NOMO-1 (cell line): Measurements from ENCODE around the gene NCBP3.
"Not testable (repeated sequence)": the region's sequence is repeated elsewhere in the genome, so short reads cannot be mapped to it uniquely, and the experiment has no call there.

ENCODE experiments used
- DNase-seq, 2 experiments: peaks; one replicate each; lab custom pipeline; 2025; ENCODE audit not compliant: unreplicated experiment in 2 of 2; lab: John Stamatoyannopoulos, UW

The NCBP3 gene

DNA sequence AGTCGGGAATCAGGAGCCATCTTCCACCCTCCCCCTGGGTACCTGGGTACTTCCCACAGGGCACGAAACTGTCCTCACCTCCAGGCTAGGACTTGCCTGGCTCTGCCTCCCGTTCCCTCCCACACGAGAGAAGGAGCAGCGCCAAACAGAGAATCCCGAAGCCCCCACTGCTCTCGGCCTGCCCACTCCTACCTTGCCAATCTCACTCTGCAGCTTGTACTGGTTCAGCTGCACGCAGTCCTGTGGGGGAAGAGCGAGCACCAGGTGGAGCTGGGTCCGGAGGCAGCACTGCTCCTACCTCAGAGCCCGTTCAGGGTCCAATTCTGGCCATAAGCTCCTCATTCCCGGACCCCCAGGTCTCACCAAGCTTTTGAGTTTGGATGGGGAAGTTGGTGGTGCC is 38.1 kb upstream of the NCBP3 start:
- DNase-seq = no peak

DNA sequence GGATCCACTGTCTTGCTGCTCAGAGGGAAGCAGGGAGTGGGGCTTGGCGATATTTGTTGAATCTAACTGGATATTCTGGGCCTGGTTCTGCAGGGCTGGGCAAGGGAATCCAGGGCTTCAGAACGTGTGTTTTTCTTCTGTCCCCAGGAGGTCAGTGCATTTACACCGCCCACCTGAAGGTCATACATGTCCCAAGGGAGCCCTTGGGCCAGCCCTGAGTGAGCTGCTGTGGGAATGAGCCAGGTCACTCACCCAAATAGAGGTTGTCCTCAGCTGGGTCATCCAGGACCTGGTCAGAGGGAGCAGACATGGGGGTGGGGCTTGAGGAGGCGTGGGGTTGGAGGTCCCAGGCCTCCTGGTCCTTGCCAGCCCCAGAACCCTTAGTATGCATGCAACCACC is 36.2 kb upstream of the NCBP3 start:
- no peak for DNase-seq

DNA sequence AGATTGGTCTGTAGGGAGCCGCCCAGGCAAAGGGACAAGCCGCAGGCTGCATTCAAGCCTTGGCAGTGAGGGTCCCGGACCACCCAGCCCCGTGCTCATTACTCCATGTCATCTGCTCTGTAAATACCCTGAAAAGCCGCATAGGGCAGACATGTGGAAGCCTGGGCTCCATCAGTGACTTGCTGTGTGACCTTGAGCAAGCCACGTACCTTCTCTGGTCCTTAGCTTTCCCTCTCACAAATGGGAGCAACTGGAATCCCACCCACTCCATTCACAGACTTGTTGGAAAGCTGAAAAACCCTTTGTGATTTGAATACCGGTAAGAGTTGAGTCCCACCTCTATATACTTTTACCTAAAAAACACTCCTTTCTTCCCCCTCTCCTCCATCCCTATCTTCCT is 34.9 kb upstream of the NCBP3 start:
- no peak for DNase-seq

DNA sequence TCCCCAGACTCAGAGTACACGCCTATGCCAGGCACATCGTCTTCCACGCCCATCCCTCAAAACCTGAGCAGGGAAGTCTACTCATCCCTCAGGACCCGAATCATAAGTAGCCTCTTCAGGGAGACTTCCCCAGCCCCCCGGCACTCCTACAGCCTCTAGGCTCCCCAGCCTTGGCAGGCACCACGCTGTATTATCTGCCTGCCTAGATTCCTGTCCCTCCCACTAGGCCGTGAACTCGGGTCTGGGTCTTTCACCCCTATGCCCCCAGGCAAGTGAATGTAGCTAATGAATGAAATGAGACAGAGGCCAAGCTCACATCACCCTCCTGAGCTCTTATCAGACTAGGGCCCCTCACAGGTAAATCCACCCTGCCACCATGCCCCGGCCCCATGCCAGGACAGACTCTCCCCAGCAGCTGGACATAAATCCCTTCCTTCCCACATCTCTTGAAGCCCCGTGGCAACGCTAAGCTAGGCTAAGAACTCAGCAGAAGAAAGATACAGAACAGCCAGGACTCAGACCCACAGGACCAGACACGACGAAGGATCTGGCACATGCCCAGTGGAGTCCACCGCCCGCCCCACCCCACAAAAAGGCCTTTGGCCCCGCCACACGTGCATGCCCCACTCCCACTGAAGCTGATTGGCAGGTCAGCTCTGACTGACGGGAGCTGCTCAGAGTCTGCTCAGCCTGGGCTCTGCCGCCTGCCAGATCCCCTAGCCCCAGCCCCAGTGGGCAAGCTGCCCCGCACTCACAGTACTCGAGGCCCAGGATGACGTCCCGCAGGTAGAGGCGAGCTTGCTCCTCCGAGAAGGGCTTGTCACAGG is 33.8 kb upstream of the NCBP3 start:
- no peak for DNase-seq

- no peak for DNase-seq
Measured at GRCh38 chr17:3879186-3879585, 33.1 kb upstream of the NCBP3 start.

GRCh38 chr17:3877220-3877619 is 31.2 kb upstream of the NCBP3 start:
- DNase-seq = no peak

DNA sequence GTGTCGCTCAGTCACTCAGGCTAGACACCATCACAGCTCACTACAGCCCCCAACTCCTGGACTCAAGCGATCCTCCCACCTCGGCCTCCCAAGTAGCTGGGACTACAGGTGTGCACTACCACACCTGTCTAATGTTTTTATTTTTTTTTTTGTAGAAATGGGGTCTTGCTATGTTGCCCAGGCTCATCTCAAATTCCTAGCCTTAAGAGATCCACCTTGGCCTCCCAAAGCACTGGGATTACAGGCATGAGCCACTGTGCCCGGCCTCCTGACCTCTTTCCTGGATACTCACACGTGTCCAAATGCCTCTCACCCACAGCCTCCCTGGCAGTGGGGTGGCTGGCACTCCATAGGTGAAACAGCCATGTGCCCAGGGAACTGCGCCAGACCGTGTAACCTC is 29.3 kb upstream of the NCBP3 start:
- no peak for DNase-seq

DNA sequence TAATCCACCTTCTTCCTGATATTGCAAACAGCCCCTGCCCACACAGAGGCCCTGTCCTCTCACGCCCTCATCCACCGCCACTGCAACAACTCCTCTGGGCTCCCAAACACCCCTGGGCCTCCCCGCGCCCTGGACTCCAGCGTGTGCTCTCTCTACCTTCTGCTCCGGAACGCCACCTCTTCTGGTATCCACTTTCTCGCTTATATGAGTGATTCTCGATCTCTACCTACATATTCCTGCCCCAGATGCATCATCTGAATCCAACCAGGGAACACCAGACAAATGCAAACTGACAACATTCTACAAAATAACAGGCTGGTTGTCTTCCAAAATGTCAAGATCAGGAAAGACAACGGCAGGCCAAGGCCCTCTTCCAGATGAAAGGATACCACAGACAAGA is 27.8 kb upstream of the NCBP3 start:
- no peak for DNase-seq

DNA sequence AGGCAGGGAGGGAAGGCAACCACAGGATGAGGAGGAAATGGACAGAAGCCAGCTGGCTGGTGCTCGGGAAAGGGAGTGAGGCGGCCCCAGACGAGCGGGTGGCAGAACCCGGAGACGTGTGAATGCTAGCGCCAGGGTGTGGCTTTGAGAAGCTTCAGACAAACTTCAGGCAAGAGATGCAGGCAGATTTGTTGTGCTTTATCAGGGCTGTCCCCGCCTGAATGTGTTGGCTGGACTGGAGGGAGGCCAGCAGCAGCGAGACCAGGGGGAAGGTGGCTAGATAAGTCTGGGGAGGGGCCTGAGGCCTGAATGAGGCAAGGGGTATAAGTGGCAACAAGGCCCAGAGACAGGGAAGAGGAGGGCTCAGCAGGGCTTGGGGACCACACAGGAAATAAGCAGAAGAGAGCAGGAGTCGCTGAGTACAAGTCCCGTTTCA is 24.8 kb upstream of the NCBP3 start:
- DNase-seq = no peak

DNA sequence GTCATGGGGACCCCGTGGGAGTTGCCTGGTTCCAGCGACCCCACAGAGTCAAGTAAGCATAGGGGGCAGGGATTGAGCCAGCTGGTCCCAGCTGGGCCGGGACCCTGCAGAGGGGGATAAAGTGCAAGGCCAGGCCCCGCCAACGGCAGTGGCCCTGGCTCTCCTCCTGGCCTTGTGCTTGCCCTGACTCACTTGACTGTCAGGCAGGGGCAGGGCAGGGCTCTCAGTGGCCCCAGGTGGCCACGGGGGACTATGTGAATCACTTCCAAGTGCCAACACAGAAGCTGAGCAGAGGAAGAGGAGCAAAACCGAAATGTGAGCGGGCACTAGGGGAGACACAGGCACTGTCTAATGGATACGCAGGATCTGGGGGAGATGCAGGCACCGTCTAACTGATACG is 21.6 kb upstream of the NCBP3 start:
- no peak for DNase-seq

GRCh38 chr17:3867106-3867505 is 21.1 kb upstream of the NCBP3 start:
- no peak for DNase-seq

DNA sequence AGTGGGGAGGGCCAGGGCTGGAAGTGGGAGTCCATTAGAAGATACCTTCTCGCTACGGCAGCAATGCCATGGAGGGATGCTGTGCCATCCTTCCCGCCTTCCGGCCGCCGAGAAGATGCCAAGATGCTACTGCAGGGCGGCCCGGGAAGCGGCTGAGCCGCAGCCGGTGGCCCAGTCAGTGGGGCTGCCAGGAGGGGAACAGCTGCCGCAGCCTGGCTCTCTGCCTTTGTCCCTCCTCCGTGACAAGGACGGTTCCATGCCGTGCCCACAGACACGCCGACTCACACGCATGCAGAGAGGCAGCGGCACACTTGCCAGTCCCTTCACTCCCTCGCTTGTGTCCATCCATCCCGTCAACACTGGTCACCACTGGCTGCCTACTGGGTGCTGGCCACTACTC is 20.2 kb upstream of the NCBP3 start:
- DNase-seq = no peak

DNA sequence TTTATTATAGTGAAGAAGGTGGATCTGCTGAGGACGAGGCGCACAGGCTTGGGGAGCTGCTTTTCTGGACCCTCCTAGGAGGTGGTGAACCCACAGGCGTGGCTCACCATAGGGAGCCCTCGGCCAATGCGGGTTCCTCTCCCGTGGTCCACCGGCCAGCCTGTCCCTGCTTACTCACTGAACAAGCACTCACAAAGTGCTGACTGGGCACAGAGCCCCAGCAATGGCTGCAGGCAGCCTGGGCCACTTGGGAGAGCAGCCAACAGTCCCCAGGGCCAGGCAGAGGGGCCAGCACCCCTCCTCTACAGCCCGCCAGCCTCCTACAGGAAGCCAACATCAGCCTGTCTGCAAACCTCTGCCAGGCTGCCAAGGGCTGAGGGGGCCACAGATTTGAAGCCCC is 19.1 kb upstream of the NCBP3 start:
- DNase-seq = no peak

DNA sequence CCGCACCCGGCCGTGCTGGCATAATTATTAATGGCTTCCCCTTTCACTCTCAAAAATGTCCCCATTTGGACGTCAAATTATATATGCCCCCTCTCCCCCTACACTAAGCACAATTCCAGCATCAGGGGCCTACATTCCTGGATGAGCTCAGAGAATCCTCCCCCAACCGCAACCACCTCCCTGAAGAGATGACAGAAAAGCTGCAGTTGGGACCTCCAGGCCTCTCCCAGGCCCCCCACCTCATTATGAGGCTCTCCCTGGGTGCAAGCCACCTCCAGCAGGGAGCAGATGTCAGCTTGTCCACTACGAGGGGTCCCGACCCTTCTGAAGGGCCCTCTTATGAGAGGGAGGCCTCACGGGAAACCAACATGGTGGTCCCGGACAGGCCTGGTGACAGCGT is 18.5 kb upstream of the NCBP3 start:
- no peak for DNase-seq

GRCh38 chr17:3861761-3862681 is 16.0 kb upstream of the NCBP3 start:
- DNase-seq = no peak

- DNase-seq = no peak
Measured at GRCh38 chr17:3860939-3861700, 15.1 kb upstream of the NCBP3 start.

DNA sequence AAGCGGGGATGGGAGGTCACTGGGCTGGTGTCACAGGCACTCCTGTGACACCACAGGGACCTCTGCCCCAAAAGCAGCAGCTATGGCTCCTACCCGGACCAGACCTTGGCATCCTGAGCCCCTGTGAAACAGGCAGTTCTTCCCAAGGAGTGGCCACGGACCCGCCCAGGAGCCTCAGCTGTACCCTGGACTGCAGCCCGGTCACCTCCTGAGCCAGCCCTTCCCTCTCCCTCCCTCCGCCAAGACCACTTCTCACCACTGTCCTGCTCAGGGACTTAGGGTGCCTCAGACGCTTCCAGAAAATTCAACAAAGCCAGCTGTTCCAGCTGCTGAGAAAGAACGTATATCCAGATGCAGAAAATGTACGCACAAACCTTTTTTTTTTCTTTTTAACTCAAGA is 13.9 kb upstream of the NCBP3 start:
- no peak for DNase-seq

DNA sequence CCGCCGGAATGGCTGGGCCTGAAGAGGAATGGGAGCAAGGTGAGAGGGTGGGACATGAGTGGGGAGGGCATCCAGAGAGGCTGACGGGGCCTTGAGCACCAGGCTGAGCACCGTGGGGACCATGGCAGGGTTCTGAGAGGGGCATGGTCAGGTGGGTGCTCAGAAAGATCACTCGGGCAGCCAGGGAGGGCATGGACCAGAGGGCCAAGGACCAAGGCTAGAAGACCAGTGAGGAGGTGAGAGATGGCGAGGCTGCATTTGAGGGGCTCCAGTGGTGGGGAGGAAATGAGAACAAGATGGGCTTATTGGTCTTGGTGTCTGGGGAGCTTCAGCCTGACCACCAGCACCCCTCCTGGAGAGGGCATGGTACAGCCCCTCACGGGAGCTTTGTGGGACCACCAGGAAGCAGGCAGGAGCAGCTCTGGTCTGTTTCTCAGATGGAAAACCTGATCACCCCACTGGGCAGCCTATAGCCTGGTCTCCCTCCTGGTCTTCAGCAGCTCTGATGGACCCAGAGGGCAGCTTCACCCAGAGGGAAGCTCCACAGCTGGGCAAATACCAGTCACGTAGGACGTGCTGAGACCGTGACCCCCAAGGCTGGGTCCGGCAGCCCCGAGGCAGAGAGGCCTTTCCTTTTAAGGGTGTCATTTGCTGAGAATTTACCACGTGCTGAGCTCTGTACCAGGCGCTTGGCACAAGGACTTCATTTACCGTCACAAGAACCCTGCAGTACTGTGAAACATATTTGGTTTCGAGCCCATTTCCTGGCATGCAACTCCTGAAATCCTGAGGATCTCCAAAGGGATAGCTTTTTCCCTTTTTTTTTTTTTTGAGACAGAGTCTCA is 11.4 kb upstream of the NCBP3 start:
- DNase-seq = no peak

DNA sequence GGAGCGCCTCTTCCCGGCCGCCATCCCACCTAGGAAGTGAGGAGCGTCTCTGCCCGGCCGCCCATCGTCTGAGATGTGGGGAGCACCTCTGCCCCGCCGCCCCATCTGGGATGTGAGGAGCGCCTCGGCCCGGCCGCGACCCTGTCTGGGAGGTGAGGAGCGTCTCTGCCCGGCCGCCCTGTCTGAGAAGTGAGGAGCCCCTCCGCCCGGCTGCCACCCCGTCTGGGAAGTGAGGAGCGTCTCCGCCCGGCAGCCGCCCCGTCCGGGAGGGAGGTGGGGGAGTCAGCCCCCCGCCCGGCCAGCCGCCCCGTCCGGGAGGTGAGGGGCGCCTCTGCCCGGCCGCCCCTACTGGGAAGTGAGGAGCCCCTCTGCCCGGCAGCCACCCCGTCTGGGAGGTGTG is 8.2 kb upstream of the NCBP3 start:
- not testable (repeated sequence) for DNase-seq

DNA sequence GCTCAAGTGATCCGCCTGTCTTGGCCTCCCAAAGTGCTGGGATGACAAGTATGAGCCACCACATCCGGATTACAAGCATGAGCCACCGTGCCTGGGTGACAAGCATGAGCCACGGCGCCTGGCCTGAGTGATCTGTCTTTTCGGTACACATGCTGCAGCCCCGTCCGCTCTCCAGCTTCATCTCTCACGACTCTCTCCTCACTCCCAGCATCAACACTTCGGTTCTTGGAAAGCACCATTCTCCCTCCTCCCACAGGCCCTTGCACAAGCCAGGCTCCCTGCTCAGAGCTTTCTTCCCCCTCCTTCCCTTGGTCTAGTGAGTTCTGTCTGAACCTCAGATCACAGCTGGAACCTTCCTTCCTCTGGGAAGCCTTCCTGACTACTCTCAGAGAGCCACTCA is 6.5 kb upstream of the NCBP3 start:
- no peak for DNase-seq
